ENCODE results near the gene ZNF689. TPM values are rescaled to one million over a fixed set of nuclear protein-coding genes. Genes with fewer than 3 reads are reported as not detected.
"Not testable (repeated sequence)": the region's sequence is repeated elsewhere in the genome, so short reads cannot be mapped to it uniquely, and the experiment has no call there.

Gene ZNF689
- total RNA-seq, 1 experiment from 2014 or later: 23.0 TPM

DNA sequence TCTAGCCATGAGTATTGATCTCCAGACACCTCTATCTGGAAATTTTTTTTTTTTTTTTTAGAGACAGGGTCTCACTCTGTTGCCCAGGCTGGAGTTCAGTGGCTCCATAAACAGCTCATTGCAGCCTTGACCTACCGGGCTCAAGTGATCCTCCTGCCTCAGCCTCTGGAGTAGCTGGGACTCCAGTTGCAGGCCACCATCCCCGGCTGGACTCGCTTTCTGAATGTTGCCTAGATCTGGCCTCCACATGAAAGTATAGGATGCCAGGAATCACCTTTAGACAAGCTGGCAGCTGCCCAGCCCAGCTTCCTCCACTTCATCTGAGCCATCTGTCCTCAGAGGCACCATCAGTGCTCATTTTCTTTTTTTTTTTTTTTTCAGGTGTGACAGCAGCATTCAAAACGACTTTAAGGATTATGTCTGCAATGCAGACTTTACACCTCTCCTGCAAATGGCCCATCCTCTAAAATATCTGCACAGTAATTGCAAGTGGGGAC, 34.2 kb upstream of the ZNF689 start:
- DNase-seq (ENCODE audit: low read depth, low spot score): no peak
- in situ Hi-C loops (cut with HindIII; ENCODE audit: low pct_unique_long_range_greater_than_20kb, low sequenced_read_pairs): no loop called here

DNA sequence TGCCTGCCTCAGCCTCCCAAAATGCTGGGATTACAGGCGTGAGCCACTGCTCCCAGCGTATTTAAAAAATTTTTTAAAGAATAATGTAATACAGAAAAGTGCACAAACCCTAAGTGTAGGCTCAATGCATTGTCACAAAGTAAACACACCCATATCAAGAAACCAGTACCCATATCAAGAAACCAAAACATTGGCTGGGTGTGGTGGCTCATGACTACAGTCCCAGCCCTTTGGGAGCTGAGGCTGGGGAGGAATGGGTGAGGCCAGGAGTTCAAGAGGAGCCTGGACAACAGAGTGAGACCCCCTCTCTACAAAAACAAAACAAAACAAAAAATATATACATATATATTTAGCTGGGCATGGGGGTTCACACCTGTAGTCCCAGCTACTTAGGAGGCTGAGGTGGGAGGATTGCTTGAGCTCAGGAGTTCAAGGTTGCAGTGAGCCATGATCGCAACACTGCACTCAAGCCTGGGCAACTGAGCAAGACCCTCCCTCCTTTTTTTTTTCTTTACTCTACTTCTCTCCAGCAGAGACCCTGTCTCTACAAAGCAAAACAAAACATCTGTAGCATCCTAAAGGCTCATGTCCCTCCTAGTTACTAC, 31.3 kb upstream of the ZNF689 start:
- no peak for DNase-seq (ENCODE audit: low read depth, low spot score)
- in situ Hi-C loops (cut with HindIII; ENCODE audit: low pct_unique_long_range_greater_than_20kb, low sequenced_read_pairs): no loop called here

DNA sequence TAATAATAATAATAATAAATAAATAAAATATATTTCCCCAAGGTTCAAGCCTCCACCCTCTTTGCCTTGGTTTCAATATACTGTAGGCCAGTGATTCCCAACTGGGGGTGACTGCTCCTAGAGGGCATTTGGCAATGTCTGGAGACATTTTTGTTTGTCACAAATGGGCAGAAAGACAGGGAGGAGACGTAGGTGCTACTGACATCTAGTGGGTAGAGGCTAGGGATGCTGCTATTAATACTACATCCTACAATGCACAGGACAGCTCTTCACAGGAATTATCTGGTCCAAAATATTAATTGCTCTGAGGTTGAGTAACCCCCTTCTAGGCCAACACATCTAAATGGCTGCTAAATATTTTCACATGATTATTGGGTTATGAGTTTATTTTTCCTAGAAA, 27.8 kb upstream of the ZNF689 start:
- in situ Hi-C loops (cut with HindIII; ENCODE audit: low pct_unique_long_range_greater_than_20kb, low sequenced_read_pairs): no loop called here
- peak; percentile 76 for DNase-seq (ENCODE audit: low read depth, low spot score)

DNA sequence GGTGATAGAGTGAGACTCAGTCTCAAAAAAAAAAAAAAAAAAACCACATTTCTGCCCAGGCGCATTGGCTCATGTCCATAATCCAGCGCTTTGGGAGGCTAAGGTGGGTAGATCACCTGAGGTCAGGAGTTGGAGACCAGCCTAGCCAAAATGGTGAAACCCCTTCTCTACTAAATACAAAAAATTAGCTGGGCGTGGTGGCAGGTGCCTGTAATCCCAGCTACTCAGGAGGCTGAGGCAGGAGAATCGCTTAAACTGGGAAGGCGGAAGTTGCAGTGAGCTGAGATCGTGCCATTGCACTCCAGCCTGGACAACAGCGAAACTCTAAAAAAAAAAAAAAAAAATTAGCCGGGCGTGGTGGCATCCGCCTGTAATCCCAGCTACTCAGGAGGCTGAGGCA, 26.9 kb upstream of the ZNF689 start:
- in situ Hi-C loops (cut with HindIII; ENCODE audit: low pct_unique_long_range_greater_than_20kb, low sequenced_read_pairs): not testable (repeated sequence)

DNA sequence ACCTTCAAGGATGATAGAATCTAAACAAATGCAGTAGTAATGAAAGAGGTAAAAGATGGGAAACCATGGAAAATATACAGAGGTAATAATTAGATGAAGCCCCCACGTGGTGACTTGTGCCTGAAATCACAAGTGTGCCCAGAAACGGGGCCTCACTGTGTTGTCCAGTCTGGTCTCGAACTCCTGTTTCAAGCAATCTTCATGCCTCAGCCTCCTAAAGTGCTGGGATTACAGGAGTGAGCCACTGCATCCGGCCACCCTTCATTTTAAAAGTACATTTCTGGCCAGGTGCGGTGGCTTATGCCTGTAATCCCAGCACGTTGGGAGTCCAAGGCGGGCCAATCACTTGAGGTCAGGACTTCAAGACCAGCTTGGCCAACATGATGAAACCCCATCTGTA, 26.4 kb upstream of the ZNF689 start:
- no peak for DNase-seq (ENCODE audit: low read depth, low spot score)
- in situ Hi-C loops (cut with HindIII; ENCODE audit: low pct_unique_long_range_greater_than_20kb, low sequenced_read_pairs): no loop called here

More for the DNA sequence above, 26.9 kb upstream of the ZNF689 start:
- DNase-seq (ENCODE audit: low read depth, low spot score): not testable (repeated sequence)

DNA sequence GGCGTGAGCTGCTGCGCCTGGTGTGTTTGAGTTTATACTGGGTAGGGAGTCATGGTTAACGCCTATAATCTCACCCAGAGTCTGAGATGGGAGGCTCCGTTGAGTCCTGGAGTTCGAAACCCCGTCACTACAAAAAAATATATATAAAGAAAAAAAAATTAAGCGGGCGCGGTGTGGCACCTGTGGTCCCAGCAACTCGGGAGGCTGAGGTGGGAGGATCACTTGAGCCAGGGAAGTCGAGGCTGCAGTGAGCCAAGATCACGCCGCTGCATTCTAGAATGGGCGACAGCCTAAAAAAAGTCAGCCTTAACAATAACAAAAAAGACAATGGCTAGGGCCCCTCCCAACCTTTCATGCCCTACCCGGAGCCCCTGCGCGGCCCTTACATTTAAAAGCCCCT, 23.3 kb upstream of the ZNF689 start:
- no peak for DNase-seq (ENCODE audit: low read depth, low spot score)
- in situ Hi-C loops (cut with HindIII; ENCODE audit: low pct_unique_long_range_greater_than_20kb, low sequenced_read_pairs): no loop called here

DNA sequence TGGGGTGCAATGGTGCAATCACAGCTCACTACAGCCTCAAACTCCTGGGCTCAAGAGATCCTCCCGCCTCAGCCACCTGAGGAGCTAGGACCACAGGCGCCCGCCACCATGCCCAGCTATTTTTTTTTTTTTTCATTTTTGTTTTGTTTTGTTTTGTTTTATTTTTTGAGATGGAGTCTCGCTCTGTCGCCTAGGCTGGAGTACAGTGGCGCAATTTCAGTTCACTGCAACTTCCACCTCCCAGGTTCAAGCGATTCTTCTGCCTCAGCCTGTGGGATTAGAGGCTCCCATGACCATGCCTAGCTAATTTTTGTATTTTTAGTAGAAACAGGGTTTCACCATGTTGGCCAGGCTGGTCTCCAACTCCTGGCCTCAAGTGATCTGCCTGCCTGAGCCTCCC, 22.3 kb upstream of the ZNF689 start:
- DNase-seq (ENCODE audit: low read depth, low spot score); in situ Hi-C loops (cut with HindIII; ENCODE audit: low pct_unique_long_range_greater_than_20kb, low sequenced_read_pairs): not testable (repeated sequence)

DNA sequence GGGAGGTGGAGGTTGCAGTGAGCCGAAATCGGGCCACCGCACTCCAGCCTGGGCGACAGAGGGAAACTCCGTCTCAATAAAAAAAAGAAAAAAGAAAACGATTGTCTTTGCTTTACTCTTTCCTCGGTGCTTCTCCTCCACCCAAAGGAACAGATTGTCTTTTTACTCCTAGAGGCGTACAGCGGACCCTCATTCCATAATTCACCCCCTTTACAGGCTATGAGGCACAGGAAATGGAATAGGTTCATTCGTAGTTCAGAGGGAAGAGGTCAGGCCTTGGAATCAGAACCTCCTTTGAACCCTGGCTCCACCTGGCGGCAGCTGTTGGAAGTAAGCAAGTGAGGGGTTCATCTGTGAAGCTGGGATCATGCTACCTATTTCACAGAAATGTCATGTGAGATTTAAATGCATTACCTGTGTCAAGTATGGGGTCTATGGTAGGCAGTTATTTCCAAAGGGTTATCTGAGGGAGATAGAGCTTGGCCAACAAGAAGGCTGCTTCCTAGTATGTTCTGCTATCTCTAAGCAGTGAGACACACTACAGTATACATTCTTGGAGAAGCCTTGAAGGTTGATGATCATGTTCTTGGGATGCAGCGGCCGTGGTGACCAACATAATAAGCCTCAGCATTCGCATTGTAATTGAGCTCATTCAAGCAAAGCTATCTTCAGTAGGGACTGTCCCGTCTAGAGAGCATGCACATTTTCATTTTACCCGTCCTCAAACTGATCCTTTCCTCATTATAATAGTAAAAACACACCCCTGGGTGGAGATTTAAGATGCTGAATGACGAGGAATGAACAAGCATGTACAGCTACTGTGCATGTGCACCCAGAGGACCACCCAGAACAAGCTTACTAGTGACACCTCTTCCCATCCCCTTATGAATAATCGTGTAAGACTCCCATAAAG, 18.7 kb upstream of the ZNF689 start:
- DNase-seq (ENCODE audit: low read depth, low spot score): peak; percentile 83
- in situ Hi-C loops (cut with HindIII; ENCODE audit: low pct_unique_long_range_greater_than_20kb, low sequenced_read_pairs): no loop called here

DNA sequence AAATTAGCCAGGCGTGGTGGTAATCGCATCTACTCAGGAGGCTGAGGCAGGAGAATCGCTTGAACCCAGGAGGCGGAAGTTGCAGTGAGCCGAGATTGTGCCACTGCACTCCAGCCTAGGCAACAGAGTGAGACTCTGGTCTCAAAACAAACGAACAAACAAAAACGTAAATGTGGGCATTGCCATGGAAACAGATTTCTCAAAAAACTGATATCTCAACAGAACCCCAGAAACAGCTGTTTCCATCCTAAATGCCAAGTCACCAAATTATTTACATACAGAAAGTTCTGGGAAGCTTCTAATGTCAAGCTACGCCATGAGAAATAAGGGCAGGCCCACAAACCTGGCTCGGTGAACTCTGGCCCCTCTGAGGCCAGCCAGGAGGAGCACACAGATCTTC, 16.0 kb upstream of the ZNF689 start:
- in situ Hi-C loops (cut with HindIII; ENCODE audit: low pct_unique_long_range_greater_than_20kb, low sequenced_read_pairs): no loop called here
- no peak for DNase-seq (ENCODE audit: low read depth, low spot score)

DNA sequence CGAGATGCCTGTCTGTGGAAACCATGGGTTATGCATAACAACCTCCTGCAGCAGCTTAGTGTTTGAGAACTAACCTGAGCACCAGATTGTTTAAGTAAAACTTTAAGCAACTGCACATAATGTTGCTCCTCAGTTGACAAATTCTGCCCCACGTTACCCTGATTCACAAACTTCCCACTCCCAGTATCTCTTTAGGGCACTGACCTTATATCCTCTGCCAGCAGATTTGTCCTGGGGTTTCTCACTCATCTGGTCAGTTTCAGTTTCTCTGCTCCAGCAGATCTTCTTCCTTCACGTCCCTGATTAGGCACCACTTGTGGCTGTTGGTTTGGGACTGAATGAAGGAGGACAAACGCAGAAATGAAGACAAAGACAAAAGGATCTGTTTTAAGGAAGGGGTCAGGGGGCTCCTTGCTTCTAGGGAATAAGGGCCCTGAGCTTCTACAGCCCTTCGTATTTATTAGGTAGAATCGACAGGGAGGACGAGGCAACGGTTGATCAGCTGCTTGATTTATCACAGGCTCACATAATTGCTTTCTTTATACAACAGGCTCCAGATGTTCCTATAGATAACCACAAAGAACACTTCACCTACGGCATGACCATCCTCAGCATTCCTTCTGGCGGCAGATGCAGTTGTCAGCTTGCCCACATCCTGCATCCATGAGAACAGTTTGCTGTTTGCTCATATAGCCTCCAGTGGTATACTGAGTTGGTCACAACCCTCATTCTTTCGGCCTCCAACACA, 13.5 kb upstream of the ZNF689 start:
- in situ Hi-C loops (cut with HindIII; ENCODE audit: low pct_unique_long_range_greater_than_20kb, low sequenced_read_pairs): no loop called here
- DNase-seq (ENCODE audit: low read depth, low spot score): peak; percentile 79

DNA sequence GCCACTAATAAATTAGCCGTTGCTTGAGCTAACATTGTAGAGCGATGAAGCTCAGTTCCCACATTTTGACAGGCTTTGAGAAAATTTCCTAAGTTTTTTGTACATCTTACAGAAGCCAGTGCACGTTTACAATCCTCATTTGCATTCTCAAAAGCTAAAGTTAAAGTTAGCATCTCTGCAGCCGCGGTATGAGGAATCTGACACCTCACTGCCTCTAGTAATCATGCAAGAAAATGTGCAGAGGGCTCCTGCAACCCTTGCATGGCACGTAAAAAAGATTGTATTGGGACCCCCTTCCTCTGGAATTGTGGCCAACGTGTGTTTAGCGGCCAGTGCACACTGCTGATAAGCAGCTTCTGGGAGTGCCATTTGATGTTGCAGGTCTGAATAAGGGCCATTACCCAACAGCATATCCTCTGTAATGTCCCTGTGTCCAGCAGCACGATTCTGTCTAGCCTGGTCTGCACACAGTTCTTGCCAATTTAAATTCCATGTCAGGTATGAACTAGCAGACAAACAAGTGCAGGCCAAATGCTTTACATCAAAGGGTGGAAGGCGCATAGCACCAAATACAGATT, 12.4 kb upstream of the ZNF689 start:
- DNase-seq (ENCODE audit: low read depth, low spot score): no peak
- in situ Hi-C loops (cut with HindIII; ENCODE audit: low pct_unique_long_range_greater_than_20kb, low sequenced_read_pairs): no loop called here

DNA sequence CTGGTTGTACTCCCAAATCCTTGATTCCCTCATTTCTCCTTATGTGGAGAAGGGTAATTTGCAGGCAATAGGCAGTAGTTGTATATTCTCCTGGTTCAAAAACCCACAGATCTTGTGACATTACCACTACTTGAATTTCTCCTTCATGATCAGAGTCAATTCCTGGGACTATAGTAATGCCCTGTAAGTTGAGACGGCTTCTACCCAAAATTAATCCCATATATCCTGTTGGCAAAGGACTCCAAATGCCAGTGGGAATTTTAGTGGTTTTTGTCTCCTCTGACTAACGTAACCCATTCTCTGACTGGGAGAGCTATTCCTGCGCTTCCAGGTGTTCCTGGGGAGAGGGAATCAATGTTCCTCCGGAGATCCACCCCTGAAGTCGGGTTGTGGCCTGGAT, 11.6 kb upstream of the ZNF689 start:
- peak; percentile 77 for DNase-seq (ENCODE audit: low read depth, low spot score)
- in situ Hi-C loops (cut with HindIII; ENCODE audit: low pct_unique_long_range_greater_than_20kb, low sequenced_read_pairs): no loop called here

DNA sequence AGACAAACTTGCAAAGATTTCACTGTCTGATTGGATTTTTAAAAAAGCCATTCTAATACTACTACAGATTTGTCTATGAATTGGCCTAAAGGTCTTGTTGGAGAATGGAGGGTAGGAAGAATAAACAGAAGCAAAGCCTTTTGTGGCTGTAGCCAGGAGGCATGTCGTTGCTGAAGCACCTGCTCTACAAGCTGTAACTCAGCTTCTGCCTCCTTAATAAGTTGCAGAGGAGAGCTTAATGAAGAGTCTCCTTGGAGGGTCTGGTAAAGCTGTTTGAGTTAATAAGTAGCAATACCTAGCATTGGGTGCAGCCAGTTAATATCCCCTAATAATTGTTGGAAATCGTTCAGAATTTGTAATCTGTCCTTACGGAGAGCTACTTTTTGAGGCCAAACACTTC, 10.0 kb upstream of the ZNF689 start:
- in situ Hi-C loops (cut with HindIII; ENCODE audit: low pct_unique_long_range_greater_than_20kb, low sequenced_read_pairs): no loop called here
- no peak for DNase-seq (ENCODE audit: low read depth, low spot score)

DNA sequence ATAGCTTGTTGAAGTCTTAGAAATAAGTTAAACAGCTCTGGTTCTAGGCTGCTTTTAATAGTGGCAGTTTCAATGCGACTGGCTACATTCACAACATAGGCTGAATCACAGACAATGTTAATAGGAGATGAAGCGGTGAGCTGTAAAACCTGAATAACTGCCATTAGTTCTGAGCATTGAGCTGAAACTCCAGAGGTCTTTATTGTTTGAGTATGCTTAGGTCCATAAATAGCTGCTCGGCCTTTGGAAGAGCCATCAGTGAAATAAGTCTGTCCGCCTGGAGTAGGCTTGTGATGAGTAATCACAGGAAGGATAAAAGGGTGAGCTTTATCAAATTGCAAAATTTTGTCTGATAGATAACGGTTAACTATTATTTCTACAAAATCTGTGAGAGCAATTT, 9.4 kb upstream of the ZNF689 start:
- no peak for DNase-seq (ENCODE audit: low read depth, low spot score)
- in situ Hi-C loops (cut with HindIII; ENCODE audit: low pct_unique_long_range_greater_than_20kb, low sequenced_read_pairs): no loop called here

DNA sequence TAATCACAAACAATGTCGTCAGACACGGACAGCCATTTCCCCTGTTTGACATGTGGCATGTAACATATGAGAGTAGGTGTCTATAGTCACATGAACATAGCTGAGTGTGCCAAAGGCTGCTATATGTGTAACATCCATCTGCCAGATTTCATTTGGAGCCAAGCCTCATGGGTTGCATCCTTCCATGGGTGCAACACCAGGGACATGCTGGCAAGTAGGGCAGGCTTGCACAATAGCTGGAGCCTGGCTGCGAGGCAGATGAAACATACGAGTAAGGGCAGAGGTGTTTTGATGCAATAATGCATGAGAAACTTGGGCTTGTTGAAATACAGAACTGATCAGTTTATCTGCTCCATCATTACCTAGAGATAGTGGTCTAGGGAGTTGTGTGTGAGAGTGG, 9.0 kb upstream of the ZNF689 start:
- no peak for DNase-seq (ENCODE audit: low read depth, low spot score)
- in situ Hi-C loops (cut with HindIII; ENCODE audit: low pct_unique_long_range_greater_than_20kb, low sequenced_read_pairs): no loop called here

DNA sequence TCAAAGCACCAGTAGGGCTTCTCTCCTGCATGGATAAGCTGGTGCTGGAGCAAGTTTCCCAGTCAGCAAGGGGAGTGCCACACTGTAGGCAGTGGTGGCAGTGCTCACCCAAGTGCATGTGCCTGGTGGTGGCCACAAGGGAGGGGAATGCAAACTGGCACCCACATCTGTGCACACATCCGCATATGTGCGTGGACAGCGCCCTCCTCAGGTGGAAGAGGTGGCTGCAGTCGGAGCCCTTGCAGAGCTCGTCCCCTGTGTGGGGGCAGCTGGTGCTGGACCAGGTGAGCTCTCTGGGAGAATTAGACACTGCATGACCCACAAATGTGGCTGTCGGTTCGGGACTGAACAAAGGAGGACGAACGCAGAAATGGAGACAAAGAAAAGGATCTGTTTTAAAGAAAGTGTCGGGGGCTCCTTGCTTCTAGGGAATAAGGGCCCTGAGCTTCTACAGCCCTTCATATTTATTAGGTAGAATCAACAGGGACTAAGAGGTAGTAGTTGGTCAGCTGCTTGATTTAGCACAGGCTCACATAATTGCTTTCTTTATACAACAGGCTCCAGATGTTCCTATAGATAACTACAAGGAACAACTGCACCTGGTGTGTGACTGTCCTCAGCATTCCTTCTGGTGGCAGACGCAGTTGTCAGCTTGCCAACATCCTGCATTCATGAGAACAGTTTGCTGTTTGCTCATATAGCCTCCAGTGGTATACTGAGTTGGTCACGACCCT, 5.3 kb upstream of the ZNF689 start:
- DNase-seq (ENCODE audit: low read depth, low spot score): peak; percentile 68
- in situ Hi-C loops (cut with HindIII; ENCODE audit: low pct_unique_long_range_greater_than_20kb, low sequenced_read_pairs): no loop called here

All from SK-MEL-5 (cell line).